ENCODE data around the gene PDE10A. TPM values are rescaled to one million over a fixed set of nuclear protein-coding genes. Genes with fewer than 3 reads are reported as not detected.

Gene PDE10A
- polyA plus RNA-seq, 3 donors, result not detected

DNA sequence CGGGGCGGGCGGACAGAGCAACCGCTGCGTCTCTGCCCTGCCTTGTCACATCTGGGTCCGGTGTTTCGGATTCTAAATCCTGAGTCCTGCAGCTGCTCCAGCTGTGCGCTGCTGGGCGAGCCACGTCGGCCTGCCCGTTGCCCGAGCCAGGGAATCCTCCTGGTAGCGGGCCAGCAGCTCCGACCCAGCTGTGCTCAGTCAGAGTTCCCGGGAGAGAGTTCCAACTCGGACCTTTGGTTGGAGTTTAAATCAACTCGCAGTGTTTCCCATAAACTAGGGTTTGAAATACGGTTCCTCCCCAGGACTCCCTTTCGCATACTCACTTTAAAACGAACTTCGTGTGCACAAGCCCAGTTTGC lies 315 bp upstream of the PDE10A start:
- intact Hi-C loops (cut with micrococcal nuclease), result no loop called here
- peaks cover 0 to 7% of the 10 kb centered on the region in 2 donors for H3K9me3 ChIP-seq (replicated peaks in 1 of 2; ENCODE audit: control insufficient read depth in 1 of 2, insufficient read depth in 1 of 2, low read length in 2 of 2)
- no peak overlapping the region for H2AFZ ChIP-seq (ENCODE audit: insufficient read depth, low read depth, low read length, poor library complexity, severe bottlenecking)
- H3K27ac Mint-ChIP-seq, result no peak overlapping the region
- no peak overlapping the region for H3K27ac ChIP-seq (ENCODE audit: low read depth in 1 of 2, low read length in 2 of 2)
- peaks cover 0 to 3% (median 2%) of the 10 kb centered on the region in 7 donors for H3K9me3 Mint-ChIP-seq
- H3K4me2 ChIP-seq (replicated peaks; ENCODE audit: extremely low read depth, low read length, poor library complexity, severe bottlenecking), result no peak overlapping the region
- peaks cover 0 to 2% of the 10 kb centered on the region in 2 donors for H3K36me3 Mint-ChIP-seq
- H4K20me1 ChIP-seq (ENCODE audit: insufficient read depth, low read length), result no peaks in the 10 kb centered on the region
- TF ChIP-seq, protein P1, sequence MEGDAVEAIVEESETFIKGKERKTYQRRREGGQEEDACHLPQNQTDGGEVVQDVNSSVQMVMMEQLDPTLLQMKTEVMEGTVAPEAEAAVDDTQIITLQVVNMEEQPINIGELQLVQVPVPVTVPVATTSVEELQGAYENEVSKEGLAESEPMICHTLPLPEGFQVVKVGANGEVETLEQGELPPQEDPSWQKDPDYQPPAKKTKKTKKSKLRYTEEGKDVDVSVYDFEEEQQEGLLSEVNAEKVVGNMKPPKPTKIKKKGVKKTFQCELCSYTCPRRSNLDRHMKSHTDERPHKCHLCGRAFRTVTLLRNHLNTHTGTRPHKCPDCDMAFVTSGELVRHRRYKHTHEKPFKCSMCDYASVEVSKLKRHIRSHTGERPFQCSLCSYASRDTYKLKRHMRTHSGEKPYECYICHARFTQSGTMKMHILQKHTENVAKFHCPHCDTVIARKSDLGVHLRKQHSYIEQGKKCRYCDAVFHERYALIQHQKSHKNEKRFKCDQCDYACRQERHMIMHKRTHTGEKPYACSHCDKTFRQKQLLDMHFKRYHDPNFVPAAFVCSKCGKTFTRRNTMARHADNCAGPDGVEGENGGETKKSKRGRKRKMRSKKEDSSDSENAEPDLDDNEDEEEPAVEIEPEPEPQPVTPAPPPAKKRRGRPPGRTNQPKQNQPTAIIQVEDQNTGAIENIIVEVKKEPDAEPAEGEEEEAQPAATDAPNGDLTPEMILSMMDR (IDR thresholded peaks at IDR 0.05), result no peak
- no peaks in the 10 kb centered on the region for H3K4me1 ChIP-seq (ENCODE audit: control insufficient read depth in 1 of 2, insufficient read depth in 2 of 2, low read length in 2 of 2)
- no peaks in the 10 kb centered on the region for H3K79me2 ChIP-seq (ENCODE audit: insufficient read depth, low read length)
- H3K27me3 Mint-ChIP-seq (ENCODE audit: low read depth in 3 of 3), result peaks cover 56 to 69% (median 69%) of the 10 kb centered on the region in 3 donors
- H3K4me3 ChIP-seq (replicated peaks in 1 of 3; ENCODE audit: low read depth in 2 of 3, low read length in 3 of 3), result no peak overlapping the region
- H3K27me3 ChIP-seq (ENCODE audit: control insufficient read depth in 2 of 2, insufficient read depth in 2 of 2, low read length in 2 of 2), result peaks cover 23 to 67% of the 10 kb centered on the region in 2 donors
- H3K9ac ChIP-seq (ENCODE audit: insufficient read depth, low read length, poor library complexity, severe bottlenecking), result no peak overlapping the region
- no peak for DNase-seq
- peak overlapping the region in 1 of 2 donors; percentile 76 for H3K4me3 Mint-ChIP-seq
- WGBS (ENCODE audit: insufficient coverage), result under 1% methylated on average over 18 of the region's 22 CpGs
- no peaks in the 10 kb centered on the region for H3K36me3 ChIP-seq (replicated peaks in 1 of 2; ENCODE audit: control insufficient read depth in 1 of 2, insufficient read depth in 2 of 2, low read length in 2 of 2)
- no peaks in the 10 kb centered on the region for H3K4me1 Mint-ChIP-seq

- H3K27me3 ChIP-seq (ENCODE audit: control insufficient read depth in 2 of 2, insufficient read depth in 2 of 2, low read length in 2 of 2), result peaks cover 23 to 69% of the 10 kb centered on the region in 2 donors
- H3K4me1 Mint-ChIP-seq, result no peaks in the 10 kb centered on the region
- H3K27me3 Mint-ChIP-seq (ENCODE audit: low read depth in 3 of 3), result peaks cover 59 to 71% (median 68%) of the 10 kb centered on the region in 3 donors
- under 1% methylated on average over 75 of the region's 100 CpGs for WGBS (ENCODE audit: insufficient coverage)
- DNase-seq, result no peak
- H3K27ac Mint-ChIP-seq, result no peak overlapping the region
- H3K4me2 ChIP-seq (replicated peaks; ENCODE audit: extremely low read depth, low read length, poor library complexity, severe bottlenecking), result no peak overlapping the region
- no peak overlapping the region for H2AFZ ChIP-seq (ENCODE audit: insufficient read depth, low read depth, low read length, poor library complexity, severe bottlenecking)
- peaks cover 0 to 2% of the 10 kb centered on the region in 2 donors for H3K36me3 Mint-ChIP-seq
- H3K9me3 ChIP-seq (replicated peaks in 1 of 2; ENCODE audit: control insufficient read depth in 1 of 2, insufficient read depth in 1 of 2, low read length in 2 of 2), result peaks cover 0 to 7% of the 10 kb centered on the region in 2 donors
- no peak overlapping the region for H3K9ac ChIP-seq (ENCODE audit: insufficient read depth, low read length, poor library complexity, severe bottlenecking)
- H3K4me1 ChIP-seq (ENCODE audit: control insufficient read depth in 1 of 2, insufficient read depth in 2 of 2, low read length in 2 of 2), result no peaks in the 10 kb centered on the region
- H3K27ac ChIP-seq (ENCODE audit: low read depth in 1 of 2, low read length in 2 of 2), result no peak overlapping the region
- TF ChIP-seq, protein P1 (IDR thresholded peaks at IDR 0.05), result no peak
- no peak overlapping the region for H3K4me3 Mint-ChIP-seq
- no peak overlapping the region for H3K4me3 ChIP-seq (replicated peaks in 1 of 3; ENCODE audit: low read depth in 2 of 3, low read length in 3 of 3)
- H3K79me2 ChIP-seq (ENCODE audit: insufficient read depth, low read length), result no peaks in the 10 kb centered on the region
- peaks cover 0 to 3% (median 2%) of the 10 kb centered on the region in 7 donors for H3K9me3 Mint-ChIP-seq
- H3K36me3 ChIP-seq (replicated peaks in 1 of 2; ENCODE audit: control insufficient read depth in 1 of 2, insufficient read depth in 2 of 2, low read length in 2 of 2), result no peaks in the 10 kb centered on the region
- intact Hi-C loops (cut with micrococcal nuclease), result no loop called here
- H4K20me1 ChIP-seq (ENCODE audit: insufficient read depth, low read length), result no peaks in the 10 kb centered on the region
Observed at GRCh38 chr6:165662041-165662748, 846 bp downstream of the PDE10A start.

Data from CD14-positive monocyte (primary cell).